ENCODE data around the gene LMLN. TPM values are rescaled to one million over a fixed set of nuclear protein-coding genes. Genes with fewer than 3 reads are reported as not detected.
"Not testable (repeated sequence)": the region's sequence is repeated elsewhere in the genome, so short reads cannot be mapped to it uniquely, and the experiment has no call there.

The LMLN gene
- total RNA-seq, 2 experiments from 2014 or later: 2.3 to 3.0 TPM

DNA sequence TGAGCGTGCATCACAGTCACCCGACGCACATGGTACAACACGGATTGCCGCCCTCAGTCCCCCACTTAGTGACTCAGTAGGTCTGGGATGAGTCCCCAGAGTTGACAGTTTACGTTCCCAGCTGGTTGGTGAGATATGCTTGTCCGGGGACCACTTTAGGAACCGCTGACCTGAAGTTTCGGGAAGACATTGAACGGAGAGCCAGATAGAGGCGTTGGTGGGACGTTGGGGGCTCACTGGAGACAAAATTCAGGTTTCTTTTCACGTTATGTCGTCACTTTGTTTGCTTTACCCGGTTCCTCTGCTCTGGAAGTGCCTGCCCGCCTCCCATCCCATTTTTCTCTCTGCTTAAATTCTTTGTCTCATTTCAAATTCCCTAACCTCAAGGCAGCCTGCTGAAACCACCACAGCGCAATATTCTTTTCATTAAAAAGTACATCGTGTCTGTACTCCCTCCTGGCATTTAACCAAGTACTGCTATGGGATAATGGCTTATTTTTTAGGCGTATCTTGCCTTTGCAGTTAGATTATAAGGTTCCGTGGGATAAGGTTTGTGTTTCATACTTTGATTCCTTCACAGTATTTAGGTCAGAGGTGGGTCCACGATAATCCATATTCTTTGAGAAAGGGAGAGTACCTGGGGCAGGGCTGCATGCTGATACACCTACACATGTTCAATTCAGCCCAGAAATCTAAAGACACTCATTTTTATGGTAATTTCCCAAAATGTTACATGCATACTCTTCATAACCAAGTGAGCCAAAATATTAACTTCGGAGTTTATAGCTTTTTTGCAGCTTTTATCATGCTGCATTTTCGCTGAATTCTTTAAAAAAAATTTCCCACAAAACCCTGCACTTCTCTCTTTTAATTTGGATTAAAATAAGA lies 921 bp downstream of the LMLN start:
- H3K36me3 Mint-ChIP-seq (ENCODE audit: low read depth): peaks cover 29% of the 10 kb centered on the region
- peaks cover 53% of the 10 kb centered on the region for H3K4me1 Mint-ChIP-seq
- H3K4me3 Mint-ChIP-seq: peak overlapping the region; percentile 89
- peak overlapping the region; percentile 84 for H3K27ac Mint-ChIP-seq
- ChIA-PET CTCF (interaction anchor here (1.2 to 1.5 kb wide), 3 partner anchors 19 to 120 kb away, joined by 3 to 7 read pairs (median 5); no protein-coding TSS in a partner anchor), POLR2A (interaction anchor here (1.2 to 5.6 kb wide), 2 partner anchors 11 to 119 kb away, joined by 3 to 50 read pairs; partner anchors contain the start of gene RPL35A)
- H3K9me3 Mint-ChIP-seq: no peaks in the 10 kb centered on the region
- no peaks in the 10 kb centered on the region for H3K27me3 Mint-ChIP-seq
- DNase-seq: no peak

GRCh38 chr3:197961582-197961945 lies 1.5 kb downstream of the LMLN start:
- no peak for DNase-seq
- peaks cover 2% of the 10 kb centered on the region for H3K9me3 Mint-ChIP-seq
- peaks cover 23% of the 10 kb centered on the region for H3K36me3 Mint-ChIP-seq (ENCODE audit: low read depth)
- no peak overlapping the region for H3K27ac Mint-ChIP-seq
- ChIA-PET POLR2A (interaction anchor here (1.2 to 5.6 kb wide), 2 partner anchors 11 to 119 kb away, joined by 3 to 50 read pairs; partner anchors contain the start of gene RPL35A), CTCF (interaction anchor here (1.5 kb wide), 2 partner anchors 19 to 119 kb away, joined by 5 to 7 read pairs; no protein-coding TSS in a partner anchor)
- H3K4me3 Mint-ChIP-seq: peak overlapping the region; percentile 44
- H3K4me1 Mint-ChIP-seq: peaks cover 51% of the 10 kb centered on the region
- H3K27me3 Mint-ChIP-seq: no peaks in the 10 kb centered on the region

GRCh38 chr3:197963019-197963637 lies 3.1 kb downstream of the LMLN start:
- peaks cover 9% of the 10 kb centered on the region for H3K9me3 Mint-ChIP-seq
- H3K4me1 Mint-ChIP-seq: peaks cover 37% of the 10 kb centered on the region
- POLR2A ChIA-PET: interaction anchor here (5.6 kb wide), 1 partner anchor 13 kb away, joined by 50 read pairs; the partner anchor contains the start of gene RPL35A
- no peak for DNase-seq
- no peak overlapping the region for H3K27ac Mint-ChIP-seq
- H3K27me3 Mint-ChIP-seq: no peaks in the 10 kb centered on the region
- CTCF ChIA-PET: interaction anchor here (1.1 to 1.3 kb wide), 2 partner anchors 19 to 118 kb away, joined by 3 read pairs; no protein-coding TSS in a partner anchor
- peaks cover 18% of the 10 kb centered on the region for H3K36me3 Mint-ChIP-seq (ENCODE audit: low read depth)
- no peak overlapping the region for H3K4me3 Mint-ChIP-seq

- not testable (repeated sequence) for DNase-seq
Measured at GRCh38 chr3:197967337-197967989, 7.4 kb downstream of the LMLN start.

GRCh38 chr3:197970588-197970987 lies 10.6 kb downstream of the LMLN start:
- CTCF ChIA-PET: no interaction called here
- Mint-ChIP-seq H3K4me3 (no peak overlapping the region), H3K9me3 (peaks cover 13% of the 10 kb centered on the region), H3K36me3 (ENCODE audit: low read depth) (peaks cover 17% of the 10 kb centered on the region), H3K4me1 (no peaks in the 10 kb centered on the region), H3K27me3 (peaks cover 4% of the 10 kb centered on the region), H3K27ac (no peak overlapping the region)
- DNase-seq: no peak
- POLR2A ChIA-PET: no interaction called here

More at GRCh38 chr3:197967337-197967989, 7.4 kb downstream of the LMLN start:
- H3K27me3 Mint-ChIP-seq, H3K4me1 Mint-ChIP-seq, CTCF ChIA-PET, POLR2A ChIA-PET, H3K27ac Mint-ChIP-seq, H3K4me3 Mint-ChIP-seq: not testable (repeated sequence)
- Mint-ChIP-seq H3K36me3 (ENCODE audit: low read depth) (peaks cover 16% of the 10 kb centered on the region), H3K9me3 (peaks cover 13% of the 10 kb centered on the region)

DNA sequence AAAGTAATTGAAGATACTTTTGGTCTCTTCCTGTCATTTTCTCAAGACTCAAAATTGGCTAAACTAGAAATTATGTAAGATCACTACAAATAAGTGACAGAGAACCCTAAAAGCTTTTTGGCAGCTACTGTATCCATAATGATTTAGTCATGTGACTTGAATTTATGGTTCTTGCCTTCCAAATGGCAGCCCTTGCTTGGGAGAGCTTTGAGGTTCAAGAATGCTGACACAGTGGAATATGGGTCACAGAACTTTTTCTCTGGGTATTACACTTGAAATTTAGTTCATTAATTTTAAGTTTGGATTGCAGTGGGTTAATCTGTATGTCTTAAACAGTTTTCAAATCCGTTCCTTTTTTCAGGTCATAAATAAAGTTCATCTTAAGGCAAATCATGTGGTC lies 14.0 kb downstream of the LMLN start:
- POLR2A ChIA-PET: no interaction called here
- peaks cover 6% of the 10 kb centered on the region for H3K36me3 Mint-ChIP-seq (ENCODE audit: low read depth)
- H3K9me3 Mint-ChIP-seq: no peaks in the 10 kb centered on the region
- H3K4me3 Mint-ChIP-seq: no peak overlapping the region
- no peak for DNase-seq
- H3K4me1 Mint-ChIP-seq: no peaks in the 10 kb centered on the region
- H3K27me3 Mint-ChIP-seq: peaks cover 1% of the 10 kb centered on the region
- CTCF ChIA-PET: no interaction called here
- no peak overlapping the region for H3K27ac Mint-ChIP-seq

DNA sequence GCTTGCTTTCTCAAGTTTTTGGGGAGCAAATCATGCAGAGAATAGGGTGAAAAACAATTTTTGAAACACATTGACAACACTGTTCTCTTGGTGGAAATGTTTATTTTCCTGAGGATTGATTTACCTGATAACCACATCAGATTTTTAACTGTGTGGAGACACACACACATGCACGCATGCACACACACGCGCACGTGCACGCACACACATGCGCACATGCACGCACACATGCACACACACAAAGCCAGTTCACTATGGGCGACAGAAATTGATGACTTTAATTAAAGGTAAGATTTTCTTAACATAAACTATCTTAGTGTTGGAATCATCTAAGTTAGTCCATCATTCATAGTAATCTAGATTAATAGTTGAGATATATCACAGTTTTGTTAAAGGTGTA lies 15.3 kb downstream of the LMLN start:
- CTCF ChIA-PET: interaction anchor here (0.9 kb wide), 1 partner anchor 69 kb away, joined by 3 read pairs; no protein-coding TSS in a partner anchor
- Mint-ChIP-seq H3K27ac (no peak overlapping the region), H3K36me3 (ENCODE audit: low read depth) (peaks cover 6% of the 10 kb centered on the region), H3K27me3 (peaks cover 1% of the 10 kb centered on the region), H3K4me3 (no peak overlapping the region), H3K9me3 (no peaks in the 10 kb centered on the region), H3K4me1 (no peaks in the 10 kb centered on the region)
- POLR2A ChIA-PET: no interaction called here
- DNase-seq: no peak

DNA sequence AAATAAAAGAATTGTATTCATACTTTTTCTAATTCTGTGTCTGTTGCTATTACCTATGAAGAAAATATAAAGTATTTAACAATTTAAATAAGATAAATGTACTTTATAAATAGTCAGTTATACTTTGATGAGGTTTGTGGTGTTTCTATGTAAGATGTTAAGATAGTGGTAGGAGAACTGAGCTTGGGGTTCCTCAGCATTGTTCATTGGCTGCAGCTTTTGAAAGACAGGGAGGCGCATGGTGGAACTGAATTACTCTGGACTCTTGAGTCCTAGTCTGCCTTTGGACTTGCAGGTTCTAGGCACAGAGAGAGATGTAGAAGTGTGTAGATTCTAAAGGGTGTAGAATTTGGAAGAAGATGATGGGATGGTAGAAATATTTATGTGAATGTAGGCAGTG lies 23.1 kb downstream of the LMLN start:
- Mint-ChIP-seq H3K9me3 (no peaks in the 10 kb centered on the region), H3K36me3 (ENCODE audit: low read depth) (no peaks in the 10 kb centered on the region), H3K27ac (no peak overlapping the region), H3K27me3 (no peaks in the 10 kb centered on the region), H3K4me3 (no peak overlapping the region), H3K4me1 (no peaks in the 10 kb centered on the region)
- ChIA-PET POLR2A (no interaction called here), CTCF (no interaction called here)
- DNase-seq: no peak

- no peaks in the 10 kb centered on the region for H3K4me1 Mint-ChIP-seq
- CTCF ChIA-PET: no interaction called here
- POLR2A ChIA-PET: no interaction called here
- DNase-seq: no peak
- no peak overlapping the region for H3K4me3 Mint-ChIP-seq
- no peaks in the 10 kb centered on the region for H3K36me3 Mint-ChIP-seq (ENCODE audit: low read depth)
- H3K9me3 Mint-ChIP-seq: no peaks in the 10 kb centered on the region
- H3K27ac Mint-ChIP-seq: no peak overlapping the region
- H3K27me3 Mint-ChIP-seq: no peaks in the 10 kb centered on the region
Measured at GRCh38 chr3:197989651-197990050, 29.6 kb downstream of the LMLN start.

- POLR2A ChIA-PET: no interaction called here
- H3K27me3 Mint-ChIP-seq: no peaks in the 10 kb centered on the region
- H3K9me3 Mint-ChIP-seq: no peaks in the 10 kb centered on the region
- H3K4me3 Mint-ChIP-seq: no peak overlapping the region
- no peak for DNase-seq
- CTCF ChIA-PET: no interaction called here
- no peaks in the 10 kb centered on the region for H3K4me1 Mint-ChIP-seq
- no peaks in the 10 kb centered on the region for H3K36me3 Mint-ChIP-seq (ENCODE audit: low read depth)
- H3K27ac Mint-ChIP-seq: no peak overlapping the region
Measured at GRCh38 chr3:197994736-197995135, 34.7 kb downstream of the LMLN start.

DNA sequence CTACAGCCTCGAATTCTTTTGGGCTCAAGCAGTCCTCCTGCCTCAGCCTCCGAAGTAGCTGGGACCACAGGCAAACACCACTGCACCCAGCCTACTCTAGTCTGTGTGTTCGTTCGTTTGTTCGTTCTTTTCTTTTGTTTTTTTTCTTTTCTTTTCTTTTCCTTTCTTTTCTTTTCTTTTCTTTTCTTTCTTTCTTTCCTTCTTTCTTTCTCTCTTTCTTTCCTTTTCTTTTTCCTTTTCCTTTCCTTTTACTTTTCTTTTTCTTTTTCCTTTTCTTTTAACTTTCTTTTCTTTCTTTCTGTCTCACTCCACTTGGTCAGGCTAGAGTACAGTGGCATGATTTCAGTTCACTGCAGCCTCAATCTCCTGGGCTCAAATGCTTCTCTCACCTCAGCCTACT lies 36.8 kb downstream of the LMLN start:
- no peaks in the 10 kb centered on the region for H3K27me3 Mint-ChIP-seq
- H3K4me1 Mint-ChIP-seq: no peaks in the 10 kb centered on the region
- no peak overlapping the region for H3K27ac Mint-ChIP-seq
- ChIA-PET CTCF (no interaction called here), POLR2A (no interaction called here)
- DNase-seq: no peak
- no peaks in the 10 kb centered on the region for H3K9me3 Mint-ChIP-seq
- H3K36me3 Mint-ChIP-seq (ENCODE audit: low read depth): no peaks in the 10 kb centered on the region
- H3K4me3 Mint-ChIP-seq: no peak overlapping the region

DNA sequence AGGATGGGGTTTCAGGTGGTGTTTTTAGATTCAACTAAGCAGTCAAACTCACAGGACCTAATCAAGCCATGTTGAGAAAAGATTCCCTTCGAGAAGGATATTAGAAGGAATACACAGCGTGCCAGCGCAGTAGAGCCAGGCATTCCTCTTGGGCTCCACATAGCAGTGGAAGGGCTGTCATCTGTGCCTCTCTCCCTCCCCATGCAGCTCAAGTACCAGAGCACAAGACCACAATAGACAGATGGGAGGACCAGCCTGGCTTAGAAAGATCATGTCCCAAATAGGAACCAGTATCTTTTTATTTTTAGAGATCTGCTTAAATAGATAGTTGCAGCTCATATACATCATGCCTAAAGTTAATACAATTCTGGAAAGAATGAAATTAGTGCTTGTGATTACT lies 37.9 kb downstream of the LMLN start:
- Mint-ChIP-seq H3K27me3 (no peaks in the 10 kb centered on the region), H3K4me3 (no peak overlapping the region), H3K27ac (no peak overlapping the region), H3K36me3 (ENCODE audit: low read depth) (no peaks in the 10 kb centered on the region), H3K4me1 (no peaks in the 10 kb centered on the region), H3K9me3 (no peaks in the 10 kb centered on the region)
- DNase-seq: no peak
- ChIA-PET POLR2A (no interaction called here), CTCF (no interaction called here)

- Mint-ChIP-seq H3K4me1 (no peaks in the 10 kb centered on the region), H3K4me3 (no peak overlapping the region), H3K9me3 (no peaks in the 10 kb centered on the region), H3K27me3 (no peaks in the 10 kb centered on the region), H3K27ac (no peak overlapping the region), H3K36me3 (ENCODE audit: low read depth) (no peaks in the 10 kb centered on the region)
- DNase-seq: no peak
- ChIA-PET POLR2A (no interaction called here), CTCF (no interaction called here)
Measured at GRCh38 chr3:198017090-198017489, 57.1 kb downstream of the LMLN start.
